ENCODE data around the gene SV2C. TPM values are rescaled to one million over a fixed set of nuclear protein-coding genes. Genes with fewer than 3 reads are reported as not detected.

The SV2C gene
- total and polyA plus RNA-seq, 4 donors, result 0.01 to 0.40 (median 0.37) TPM; not detected in 1

GRCh38 chr5:76290321-76290757 lies 207.2 kb downstream of the SV2C start:
- TF ChIP-seq CTCF (IDR thresholded peaks at IDR 0.05; ENCODE audit: control extremely low read depth, extremely low read depth), result no peak
- H3K36me3 ChIP-seq (ENCODE audit: control insufficient read depth in 4 of 4, insufficient read depth in 4 of 4, low read length in 4 of 4), result no peaks in the 10 kb centered on the region
- H3K4me1 ChIP-seq (ENCODE audit: control insufficient read depth in 5 of 5, insufficient read depth in 5 of 5, low read length in 5 of 5), result peaks cover 0 to 3% (median 0%) of the 10 kb centered on the region in 5 donors
- 66 to 70% methylated on average over 3 of the region's 3 CpGs for WGBS, 2 donors
- no peaks in the 10 kb centered on the region for H3K9me3 ChIP-seq (ENCODE audit: control insufficient read depth in 4 of 4, insufficient read depth in 3 of 4, low read length in 3 of 4)
- ATAC-seq (ENCODE audit: insufficient read depth, low FRiP score) (no peak), DNase-seq (peak; percentile 55 to 83 (median 66))
- no peaks in the 10 kb centered on the region for H3K27me3 ChIP-seq (ENCODE audit: control insufficient read depth in 3 of 3, insufficient read depth in 3 of 3, low read length in 2 of 3)
- no peak overlapping the region for H3K27ac ChIP-seq (ENCODE audit: low read depth in 1 of 2, low read length in 1 of 2)
- H3K9ac ChIP-seq (ENCODE audit: insufficient read depth in 1 of 2, low read length in 2 of 2), result no peak overlapping the region
- H3K4me3 ChIP-seq, result no peak overlapping the region

GRCh38 chr5:76291305-76292077 lies 208.3 kb downstream of the SV2C start:
- H3K4me3 ChIP-seq, result no peak overlapping the region
- DNase-seq (peak; percentile 19 to 49 (median 24)), ATAC-seq (ENCODE audit: insufficient read depth, low FRiP score) (no peak)
- H3K27ac ChIP-seq (ENCODE audit: low read depth in 1 of 2, low read length in 1 of 2), result no peak overlapping the region
- peaks cover 0 to 3% (median 0%) of the 10 kb centered on the region in 5 donors for H3K4me1 ChIP-seq (ENCODE audit: control insufficient read depth in 5 of 5, insufficient read depth in 5 of 5, low read length in 5 of 5)
- no peaks in the 10 kb centered on the region for H3K36me3 ChIP-seq (ENCODE audit: control insufficient read depth in 4 of 4, insufficient read depth in 4 of 4, low read length in 4 of 4)
- no peaks in the 10 kb centered on the region for H3K9me3 ChIP-seq (ENCODE audit: control insufficient read depth in 4 of 4, insufficient read depth in 3 of 4, low read length in 3 of 4)
- H3K9ac ChIP-seq (ENCODE audit: insufficient read depth in 1 of 2, low read length in 2 of 2), result no peak overlapping the region
- TF ChIP-seq CTCF (IDR thresholded peaks at IDR 0.05; ENCODE audit: control extremely low read depth, extremely low read depth), result no peak
- no peaks in the 10 kb centered on the region for H3K27me3 ChIP-seq (ENCODE audit: control insufficient read depth in 3 of 3, insufficient read depth in 3 of 3, low read length in 2 of 3)
- WGBS, 2 donors, result 80 to 90% methylated on average over 8 of the region's 8 CpGs

GRCh38 chr5:76292620-76293322 lies 209.6 kb downstream of the SV2C start:
- TF ChIP-seq CTCF (IDR thresholded peaks at IDR 0.05; ENCODE audit: control extremely low read depth, extremely low read depth), result no peak
- H3K9ac ChIP-seq (ENCODE audit: insufficient read depth in 1 of 2, low read length in 2 of 2), result no peak overlapping the region
- H3K27ac ChIP-seq (ENCODE audit: low read depth in 1 of 2, low read length in 1 of 2), result no peak overlapping the region
- no peak overlapping the region for H3K4me3 ChIP-seq
- H3K27me3 ChIP-seq (ENCODE audit: control insufficient read depth in 3 of 3, insufficient read depth in 3 of 3, low read length in 2 of 3), result no peaks in the 10 kb centered on the region
- DNase-seq (no peak), ATAC-seq (ENCODE audit: insufficient read depth, low FRiP score) (no peak)
- 48 to 63% methylated on average over 2 of the region's 2 CpGs for WGBS, 2 donors
- H3K36me3 ChIP-seq (ENCODE audit: control insufficient read depth in 4 of 4, insufficient read depth in 4 of 4, low read length in 4 of 4), result no peaks in the 10 kb centered on the region
- no peaks in the 10 kb centered on the region for H3K9me3 ChIP-seq (ENCODE audit: control insufficient read depth in 4 of 4, insufficient read depth in 3 of 4, low read length in 3 of 4)
- H3K4me1 ChIP-seq (ENCODE audit: control insufficient read depth in 5 of 5, insufficient read depth in 5 of 5, low read length in 5 of 5), result peaks cover 0 to 3% (median 0%) of the 10 kb centered on the region in 5 donors
